B cell (primary cell): ENCODE data around the gene HSPB8. TPM values are rescaled to one million over a fixed set of nuclear protein-coding genes. Genes with fewer than 3 reads are reported as not detected.

Experiments
- ATAC-seq: fragments of 200-7000 bp; cut with Tn5 transposase; one replicate; pipeline ENCODE4 v1.10.0; 2021; ENCODE audit warnings: low read depth, mild to moderate bottlenecking, moderate number of reproducible peaks, moderate library complexity
- CTCF ChIA-PET: fragments of 350-600 bp; sonication (Branson Sonifier 250); formaldehyde crosslinking; loops from one replicate; lab custom pipeline; 2021; ENCODE audit warnings: antibody characterized with exemption, inconsistent platforms; lab: Charles Lee
- POLR2A ChIA-PET: fragments of 350-600 bp; sonication (Branson Sonifier 250); formaldehyde crosslinking; loops from one replicate; lab custom pipeline; 2021; ENCODE audit warnings: antibody characterized with exemption; lab: Charles Lee
- DNase-seq: peaks from one replicate; pipeline ENCODE4 v3.0.0; 2013
- H2AFZ ChIP-seq: 2 replicates; pipeline ENCODE4 v1.6.1; 2012; ENCODE audit warnings: mild to moderate bottlenecking, low read depth, low read length; ENCODE audit not compliant: insufficient read depth, poor library complexity, severe bottlenecking
- H3K27ac ChIP-seq, 2 donors: 1 replicate in 1 of 2; 2 replicates in 1 of 2; pipeline ENCODE4 v1.5.1; 2012 to 2013; ENCODE audit warnings: low read length in 2 of 2, mild to moderate bottlenecking in 2 of 2, moderate library complexity in 1 of 2
- H3K27me3 ChIP-seq, 4 experiments: fragments of 200-600 bp in 1 of 4; sonication (generic) in 1 of 4; replicated peaks in 1 of 4; 1 replicate in 2 of 4; 2 replicates in 2 of 4; pipeline versions ENCODE4 v1.6.1 to v1.7.0; 2013 to 2016; ENCODE audit warnings: low read length in 3 of 4, mild to moderate bottlenecking in 2 of 4, mixed read lengths in 1 of 4, moderate library complexity in 1 of 4; ENCODE audit not compliant: insufficient read depth in 4 of 4, control insufficient read depth in 3 of 4; ENCODE audit errors: control extremely low read depth in 1 of 4
- H3K36me3 ChIP-seq, 2 experiments: replicated peaks in 1 of 2; 1 replicate in 1 of 2; 2 replicates in 1 of 2; pipeline versions ENCODE4 v1.6.1 to v1.7.1; 2013; ENCODE audit warnings: low read length in 1 of 2; ENCODE audit not compliant: insufficient read depth in 2 of 2, control insufficient read depth in 1 of 2; ENCODE audit errors: control extremely low read depth in 1 of 2, extremely low read depth in 1 of 2
- H3K4me1 ChIP-seq, 2 donors: fragments of 200-600 bp in 1 of 2; sonication (generic) in 1 of 2; 1 replicate in 1 of 2; 2 replicates in 1 of 2; pipeline versions ENCODE4 v1.5.1 to v1.6.1; 2013 to 2017; ENCODE audit warnings: low read length in 2 of 2; ENCODE audit not compliant: control insufficient read depth in 2 of 2, insufficient read depth in 2 of 2
- H3K4me2 ChIP-seq: replicated peaks from 2 replicates; pipeline ENCODE3; 2012; ENCODE audit warnings: mild to moderate bottlenecking, low read depth, low read length; ENCODE audit not compliant: poor library complexity, severe bottlenecking
- H3K4me3 ChIP-seq, 5 experiments: fragments of 200-600 bp in 1 of 5; sonication (generic) in 1 of 5; 1 replicate in 3 of 5; 2 replicates in 2 of 5; pipeline versions ENCODE4 v1.5.1 to v1.7.0; 2011 to 2016; ENCODE audit warnings: low read length in 4 of 5, mild to moderate bottlenecking in 4 of 5, low read depth in 2 of 5, control low read depth in 1 of 5, moderate library complexity in 1 of 5; ENCODE audit not compliant: insufficient read depth in 1 of 5; ENCODE audit errors: control extremely low read depth in 1 of 5, extremely low read depth in 1 of 5
- H3K79me2 ChIP-seq: fragments of 200-600 bp; sonication (generic); one replicate; pipeline ENCODE4 v1.6.0; 2016; ENCODE audit warnings: low read length; ENCODE audit not compliant: control insufficient read depth, insufficient read depth
- H3K9ac ChIP-seq: fragments of 200-600 bp; sonication (generic); 2 replicates; pipeline ENCODE4 v1.6.1; 2017; ENCODE audit warnings: mild to moderate bottlenecking, low read length, moderate library complexity
- H3K9me3 ChIP-seq, 3 donors: one replicate each; pipeline versions ENCODE4 v1.6.1 to v1.7.1; 2013; ENCODE audit warnings: low read length in 2 of 3; ENCODE audit not compliant: control insufficient read depth in 2 of 3, insufficient read depth in 1 of 3; ENCODE audit errors: control extremely low read depth in 1 of 3
- H4K20me1 ChIP-seq: 2 replicates; pipeline ENCODE4 v1.6.0; 2012; ENCODE audit warnings: mild to moderate bottlenecking, low read length; ENCODE audit not compliant: insufficient read depth, control insufficient read depth, poor library complexity, severe bottlenecking
- H3K27ac Mint-ChIP-seq: one replicate; pipeline ENCODE4 v1.8.0; 2021; ENCODE audit warnings: mixed read lengths
- H3K27me3 Mint-ChIP-seq: one replicate; pipeline ENCODE4 v1.8.0; 2021; ENCODE audit warnings: mixed read lengths
- H3K4me1 Mint-ChIP-seq: one replicate; pipeline ENCODE4 v1.8.0; 2021; ENCODE audit warnings: mixed read lengths
- H3K4me3 Mint-ChIP-seq: one replicate; pipeline ENCODE4 v1.8.0; 2021; ENCODE audit warnings: mixed read lengths
- H3K9me3 Mint-ChIP-seq: one replicate; pipeline ENCODE4 v1.8.0; 2022; ENCODE audit warnings: mixed read lengths; ENCODE audit not compliant: insufficient read depth
- EZH2 ChIP-seq: IDR thresholded peaks from 2 replicates; pipeline ENCODE4 v1.6.1; 2012; ENCODE audit warnings: borderline replicate concordance, low read depth, mild to moderate bottlenecking, moderate library complexity, low read length; ENCODE audit not compliant: insufficient read depth, poor library complexity, severe bottlenecking
- WGBS: methylation state at CpG from one replicate; pipeline ENCODE4 v1.1.5; 2013; ENCODE audit warnings: missing lambda C conversion rate; ENCODE audit not compliant: insufficient coverage; 5-methylcytosine and 5-hydroxymethylcytosine counted together
- intact Hi-C: fragments of 100-400 bp; cut with micrococcal nuclease; formaldehyde crosslinking; loops from one replicate; pipeline ENCODE4 v1.10.0; 2022
- polyA plus RNA-seq: library from polyadenylated mRNA; depleted of rRNA; stranded (reverse); fragments of >200 nt; gene quantifications from 2 replicates; pipeline ENCODE4 v1.2.3, GENCODE V29; 2012
- total RNA-seq, 2 donors: library from RNA; stranded (reverse); fragments of 120-200 nt in 1 of 2; gene quantifications; 1 replicate in 1 of 2; 2 replicates in 1 of 2; pipeline versions ENCODE4 v1.2.3 to v1.2.4, GENCODE V29; 2013 to 2022
- TF ChIP-seq, protein P1 (sequence below): fragments of 200-600 bp; IDR thresholded peaks from one replicate; pipeline ENCODE4 v1.8.0; 2022; ENCODE audit warnings: antibody characterized with exemption, mild to moderate bottlenecking

Gene HSPB8
- total and polyA plus RNA-seq, 2 donors (not counting 1 experiment from before 2014, with no cell fraction given) = not detected

- no peak overlapping the region for H3K9ac ChIP-seq
- no peak overlapping the region for H3K27ac ChIP-seq
- POLR2A ChIA-PET = no interaction called here
- H3K9me3 ChIP-seq = no peaks in the 10 kb centered on the region
- no peak overlapping the region for H3K4me2 ChIP-seq
- TF ChIP-seq, protein P1, sequence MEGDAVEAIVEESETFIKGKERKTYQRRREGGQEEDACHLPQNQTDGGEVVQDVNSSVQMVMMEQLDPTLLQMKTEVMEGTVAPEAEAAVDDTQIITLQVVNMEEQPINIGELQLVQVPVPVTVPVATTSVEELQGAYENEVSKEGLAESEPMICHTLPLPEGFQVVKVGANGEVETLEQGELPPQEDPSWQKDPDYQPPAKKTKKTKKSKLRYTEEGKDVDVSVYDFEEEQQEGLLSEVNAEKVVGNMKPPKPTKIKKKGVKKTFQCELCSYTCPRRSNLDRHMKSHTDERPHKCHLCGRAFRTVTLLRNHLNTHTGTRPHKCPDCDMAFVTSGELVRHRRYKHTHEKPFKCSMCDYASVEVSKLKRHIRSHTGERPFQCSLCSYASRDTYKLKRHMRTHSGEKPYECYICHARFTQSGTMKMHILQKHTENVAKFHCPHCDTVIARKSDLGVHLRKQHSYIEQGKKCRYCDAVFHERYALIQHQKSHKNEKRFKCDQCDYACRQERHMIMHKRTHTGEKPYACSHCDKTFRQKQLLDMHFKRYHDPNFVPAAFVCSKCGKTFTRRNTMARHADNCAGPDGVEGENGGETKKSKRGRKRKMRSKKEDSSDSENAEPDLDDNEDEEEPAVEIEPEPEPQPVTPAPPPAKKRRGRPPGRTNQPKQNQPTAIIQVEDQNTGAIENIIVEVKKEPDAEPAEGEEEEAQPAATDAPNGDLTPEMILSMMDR = no peak
- no peak for TF ChIP-seq EZH2
- H3K36me3 ChIP-seq = no peaks in the 10 kb centered on the region
- H3K4me1 ChIP-seq = no peaks in the 10 kb centered on the region
- H3K27me3 ChIP-seq = no peaks in the 10 kb centered on the region
- Mint-ChIP-seq H3K9me3 (no peaks in the 10 kb centered on the region), H3K27me3 (no peaks in the 10 kb centered on the region), H3K4me1 (no peaks in the 10 kb centered on the region), H3K4me3 (no peak overlapping the region), H3K27ac (no peak overlapping the region)
- H2AFZ ChIP-seq = no peak overlapping the region
- WGBS = 50% methylated on average over 2 of the region's 2 CpGs
- intact Hi-C loops = no loop called here
- DNase-seq (no peak), ATAC-seq (no peak)
- CTCF ChIA-PET = no interaction called here
- H3K79me2 ChIP-seq = no peaks in the 10 kb centered on the region
- H4K20me1 ChIP-seq = no peaks in the 10 kb centered on the region
- no peak overlapping the region for H3K4me3 ChIP-seq
These were observed 23.8 kb downstream of the HSPB8 start for GRCh38 chr12:119202544-119202943.

GRCh38 chr12:119204131-119204530 lies 25.4 kb downstream of the HSPB8 start:
- TF ChIP-seq, protein P1 = no peak
- 44% methylated on average over 2 of the region's 2 CpGs for WGBS
- Histone ChIP-seq H3K27me3 (no peaks in the 10 kb centered on the region), H3K4me2 (no peak overlapping the region), H3K4me1 (no peaks in the 10 kb centered on the region), H3K9me3 (peaks cover 0 to 5% (median 0%) of the 10 kb centered on the region in 3 donors), H3K79me2 (no peaks in the 10 kb centered on the region), H3K36me3 (no peaks in the 10 kb centered on the region), H3K4me3 (no peak overlapping the region), H2AFZ (no peak overlapping the region), H3K27ac (no peak overlapping the region), H4K20me1 (no peaks in the 10 kb centered on the region), H3K9ac (no peak overlapping the region)
- no peak overlapping the region for H3K4me3 Mint-ChIP-seq
- H3K9me3 Mint-ChIP-seq = no peaks in the 10 kb centered on the region
- peaks cover 3% of the 10 kb centered on the region for H3K27me3 Mint-ChIP-seq
- H3K4me1 Mint-ChIP-seq = no peaks in the 10 kb centered on the region
- H3K27ac Mint-ChIP-seq = no peak overlapping the region
- intact Hi-C loops = no loop called here
- POLR2A ChIA-PET = no interaction called here
- ATAC-seq = no peak
- DNase-seq = no peak
- CTCF ChIA-PET = no interaction called here
